DMS79 treated with DMSO at 0.1 percent for 48 hours (cell line): Measurements from ENCODE around the gene ALDH8A1.

Experiments
- DNase-seq: peaks from one replicate; lab custom pipeline; 2025; lab: John Stamatoyannopoulos, UW

ALDH8A1 gene

GRCh38 chr6:134949927-134950326 lies at the start of gene ALDH8A1:
ALDH8A1 (minus strand) TSS chr6:134950101; CDS start chr6:134950053, 48 bp downstream.
- no peak for DNase-seq

DNA sequence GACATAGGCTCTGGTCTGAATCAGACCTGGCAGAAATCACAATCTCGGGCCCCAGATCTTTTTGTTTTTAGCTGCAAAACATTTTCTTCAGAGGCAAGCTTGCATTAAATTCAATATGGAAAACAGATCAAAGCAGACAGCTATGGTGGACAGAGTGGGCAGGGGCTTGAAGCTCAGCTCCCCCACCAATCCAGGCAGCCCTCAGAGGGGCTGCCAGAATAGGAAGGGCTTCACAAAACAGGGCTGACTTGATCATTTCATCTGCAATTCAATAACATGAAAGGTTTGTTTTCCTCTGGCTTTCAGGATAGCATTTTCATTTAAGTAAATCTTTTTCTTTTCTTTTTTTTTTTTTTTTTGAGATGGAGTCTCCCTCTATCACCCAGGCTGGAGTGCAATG lies 49.2 kb upstream of the ALDH8A1 start:
- no peak for DNase-seq

- DNase-seq, result no peak
Measured at GRCh38 chr6:134997133-134997995, 47.5 kb upstream of the ALDH8A1 start.

DNA sequence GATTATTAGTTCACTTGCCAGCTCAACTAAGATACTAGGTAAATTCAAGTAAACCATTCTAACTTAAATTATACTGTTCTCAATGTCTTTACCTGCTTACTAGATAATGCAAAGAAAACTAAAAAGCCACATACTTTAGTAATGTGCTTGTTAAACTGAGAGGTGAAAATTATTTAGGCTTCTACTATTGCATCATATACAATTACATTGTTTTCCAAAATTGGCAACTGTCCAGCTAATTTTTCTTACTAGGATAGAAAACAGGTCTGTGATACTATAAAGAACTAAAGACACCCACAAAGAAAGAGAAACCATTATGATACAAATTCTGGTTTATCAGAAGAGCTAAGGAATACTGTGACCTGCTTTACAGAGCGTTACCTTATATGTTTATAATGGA lies 45.6 kb upstream of the ALDH8A1 start:
- DNase-seq, result no peak

DNA sequence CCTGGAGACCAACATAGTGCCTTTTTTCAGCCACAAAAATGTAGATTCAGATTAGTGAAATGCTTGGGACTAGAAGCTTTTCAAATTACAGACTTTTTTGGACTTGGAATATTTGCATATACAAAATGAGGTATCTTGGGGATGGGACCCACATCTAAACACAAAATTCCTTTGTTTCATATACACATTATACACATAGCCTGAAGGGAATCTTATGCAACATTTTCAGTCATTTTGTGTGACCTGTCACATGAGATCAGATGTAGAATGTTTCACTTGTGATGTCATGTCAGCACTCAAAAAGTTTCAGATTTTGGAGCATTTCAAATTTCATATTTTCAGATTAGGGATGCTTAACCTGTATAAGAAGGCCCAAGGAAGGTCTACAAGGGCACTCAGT lies 44.5 kb upstream of the ALDH8A1 start:
- no peak for DNase-seq

GRCh38 chr6:134992155-134992554 lies 42.3 kb upstream of the ALDH8A1 start:
- DNase-seq, result no peak

DNA sequence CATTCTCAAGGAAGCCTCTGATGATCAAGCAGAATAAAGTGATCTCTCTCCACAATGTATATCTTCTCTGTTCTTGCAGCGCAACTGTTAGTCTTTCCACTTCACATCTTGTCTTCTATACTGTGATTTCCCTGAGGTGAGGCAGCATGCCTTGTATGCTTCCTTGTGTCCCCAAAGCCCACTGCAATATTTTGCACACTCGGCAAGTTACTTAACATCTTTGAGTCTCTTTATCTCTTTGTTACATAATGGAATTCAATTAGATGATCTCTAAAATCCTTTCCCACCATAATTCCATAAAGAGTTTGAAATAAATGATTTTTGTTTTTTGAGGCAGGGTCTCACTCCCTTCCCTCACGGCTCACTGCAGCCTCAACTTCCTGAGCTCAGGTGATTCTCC lies 40.4 kb upstream of the ALDH8A1 start:
- DNase-seq, result no peak

GRCh38 chr6:134984821-134985220 lies 34.9 kb upstream of the ALDH8A1 start:
- DNase-seq, result no peak

DNA sequence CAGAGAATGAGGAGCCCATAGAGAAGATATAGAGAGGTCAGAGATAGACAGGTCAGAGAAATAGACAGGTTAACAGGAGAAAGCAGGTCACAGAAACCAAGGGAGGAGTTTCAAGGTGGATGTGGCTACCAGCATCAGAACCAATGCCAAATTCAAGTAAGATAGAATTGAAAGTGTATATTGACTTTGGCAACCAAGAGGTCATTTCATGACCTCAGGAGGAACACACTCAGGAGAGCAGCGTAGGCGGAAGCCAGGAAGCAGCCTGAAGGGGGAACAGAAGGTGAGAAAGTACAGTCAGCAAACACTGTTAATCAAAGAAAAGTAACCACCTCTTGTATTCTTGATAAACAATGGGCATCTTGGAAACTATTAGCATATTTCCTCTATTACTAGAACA lies 33.9 kb upstream of the ALDH8A1 start:
- no peak for DNase-seq

- DNase-seq, result no peak
Measured at GRCh38 chr6:134982161-134982560, 32.3 kb upstream of the ALDH8A1 start.

DNA sequence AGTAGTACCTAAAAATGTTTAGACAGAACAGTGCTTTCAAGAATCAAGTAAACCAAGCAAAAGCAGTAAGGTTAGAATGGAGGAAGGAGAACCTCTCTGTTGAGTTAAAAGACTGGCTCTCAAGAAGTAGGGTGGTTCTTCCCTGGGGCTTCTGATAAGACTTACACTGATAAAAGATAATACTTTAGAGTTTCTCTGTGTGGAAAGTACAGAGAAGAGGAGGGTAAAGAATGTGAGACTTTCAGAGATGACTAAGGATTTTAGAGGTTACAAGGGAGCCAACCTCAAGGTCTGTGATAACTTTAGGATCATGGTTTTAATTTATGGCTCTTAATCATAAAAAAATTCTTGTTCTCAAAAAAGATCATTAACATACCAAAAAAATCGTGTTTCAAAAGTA lies 30.9 kb upstream of the ALDH8A1 start:
- DNase-seq, result no peak

DNA sequence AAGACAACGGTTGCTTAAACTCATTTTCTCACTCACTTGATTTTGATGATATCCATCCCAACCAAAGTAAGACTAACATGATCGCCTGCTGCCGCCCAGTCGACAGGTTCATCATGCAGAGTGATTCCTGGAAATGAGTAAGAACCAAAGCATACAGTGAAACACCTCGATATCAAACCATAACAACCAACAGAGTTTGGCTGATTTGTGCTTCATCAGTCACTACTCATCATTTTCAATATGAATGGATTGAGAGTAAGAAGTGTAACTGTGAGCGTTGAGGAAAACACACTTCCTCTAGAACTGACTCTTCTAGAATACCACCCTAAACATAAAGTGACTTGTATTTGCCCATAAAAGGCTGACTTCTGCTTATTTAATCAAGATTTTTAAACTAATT lies 29.2 kb upstream of the ALDH8A1 start:
- no peak for DNase-seq

GRCh38 chr6:134974370-134974769 lies 24.5 kb upstream of the ALDH8A1 start:
- no peak for DNase-seq

GRCh38 chr6:134967711-134968110 lies 17.8 kb upstream of the ALDH8A1 start:
- no peak for DNase-seq

GRCh38 chr6:134964451-134965203 lies 14.7 kb upstream of the ALDH8A1 start:
- DNase-seq, result no peak

DNA sequence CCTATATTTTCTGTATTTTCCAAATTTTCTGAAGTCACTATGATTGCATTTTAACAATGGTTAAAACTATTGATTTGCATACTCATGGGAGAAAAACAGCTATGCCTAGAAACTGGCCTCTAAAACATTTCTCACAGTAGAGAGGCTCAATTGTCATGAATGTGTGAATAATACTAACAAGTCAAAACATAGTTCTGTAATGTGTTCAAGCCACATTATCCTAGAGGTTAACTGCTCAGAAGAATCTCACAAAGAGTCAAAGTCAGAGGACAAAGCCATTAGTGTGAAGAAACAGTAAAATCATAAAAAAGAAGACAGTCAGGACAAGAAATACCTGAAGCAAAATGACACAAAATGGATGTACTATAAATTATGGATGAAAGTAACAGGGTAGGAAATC lies 12.5 kb upstream of the ALDH8A1 start:
- no peak for DNase-seq

- DNase-seq, result no peak
Measured at GRCh38 chr6:134961366-134961765, 11.5 kb upstream of the ALDH8A1 start.

DNA sequence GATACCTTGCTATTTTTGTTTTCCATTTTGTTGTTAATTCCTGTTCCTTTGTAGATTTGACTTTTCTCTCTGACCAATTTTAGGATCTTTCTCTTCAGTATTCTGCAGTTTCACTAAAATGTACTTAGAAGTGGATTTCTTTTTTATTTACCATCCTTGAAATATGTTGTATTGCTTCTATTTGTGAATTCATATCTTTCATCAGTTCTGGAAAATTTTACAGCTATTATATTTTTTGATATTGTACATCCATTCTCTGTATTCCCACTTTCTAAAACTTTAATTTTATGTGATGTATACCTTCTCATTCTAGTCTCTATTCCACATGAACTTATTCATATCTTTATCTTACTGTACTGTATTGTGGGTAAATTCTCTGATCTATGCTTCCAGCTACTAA lies 9.7 kb upstream of the ALDH8A1 start:
- DNase-seq, result no peak

DNA sequence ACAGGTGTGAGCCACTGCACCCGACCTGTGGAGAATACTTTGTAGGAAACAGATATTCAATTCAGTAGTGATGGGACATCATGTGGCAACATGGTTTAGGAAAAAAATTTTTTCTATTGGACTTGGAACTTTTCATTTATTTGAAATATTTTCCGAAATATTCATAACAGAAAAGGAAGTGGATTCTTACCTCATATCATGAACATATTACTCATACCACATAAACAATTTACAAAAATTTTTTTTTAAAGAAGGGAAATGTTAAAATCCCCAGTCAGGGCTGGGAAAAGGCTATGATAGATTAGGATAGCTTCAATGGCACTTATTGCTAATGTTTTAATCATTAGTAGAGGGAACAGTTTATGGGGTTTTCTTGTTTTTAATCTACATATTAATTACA lies 6.8 kb upstream of the ALDH8A1 start:
- DNase-seq, result no peak

DNA sequence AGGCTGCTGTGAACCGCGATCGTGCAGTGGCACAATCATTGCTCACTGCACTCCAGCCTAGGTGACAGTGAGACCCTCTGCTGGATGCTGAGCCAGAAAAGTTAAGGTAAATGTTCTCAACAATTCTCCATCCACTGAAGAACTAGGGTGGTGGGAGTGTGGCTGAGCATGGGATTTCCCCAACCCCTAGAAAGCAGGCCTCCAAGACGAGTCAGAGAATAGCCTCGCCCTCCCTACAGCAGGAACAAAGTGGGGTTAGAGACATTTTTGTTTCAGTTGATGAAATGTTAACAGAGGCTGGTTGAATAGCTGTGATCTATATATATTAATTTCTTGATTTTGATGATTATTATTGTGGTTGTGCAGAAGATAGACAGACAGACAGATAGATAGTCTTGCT lies 6.1 kb upstream of the ALDH8A1 start:
- no peak for DNase-seq

GRCh38 chr6:134954272-134955000 lies 4.5 kb upstream of the ALDH8A1 start:
- no peak for DNase-seq

DNA sequence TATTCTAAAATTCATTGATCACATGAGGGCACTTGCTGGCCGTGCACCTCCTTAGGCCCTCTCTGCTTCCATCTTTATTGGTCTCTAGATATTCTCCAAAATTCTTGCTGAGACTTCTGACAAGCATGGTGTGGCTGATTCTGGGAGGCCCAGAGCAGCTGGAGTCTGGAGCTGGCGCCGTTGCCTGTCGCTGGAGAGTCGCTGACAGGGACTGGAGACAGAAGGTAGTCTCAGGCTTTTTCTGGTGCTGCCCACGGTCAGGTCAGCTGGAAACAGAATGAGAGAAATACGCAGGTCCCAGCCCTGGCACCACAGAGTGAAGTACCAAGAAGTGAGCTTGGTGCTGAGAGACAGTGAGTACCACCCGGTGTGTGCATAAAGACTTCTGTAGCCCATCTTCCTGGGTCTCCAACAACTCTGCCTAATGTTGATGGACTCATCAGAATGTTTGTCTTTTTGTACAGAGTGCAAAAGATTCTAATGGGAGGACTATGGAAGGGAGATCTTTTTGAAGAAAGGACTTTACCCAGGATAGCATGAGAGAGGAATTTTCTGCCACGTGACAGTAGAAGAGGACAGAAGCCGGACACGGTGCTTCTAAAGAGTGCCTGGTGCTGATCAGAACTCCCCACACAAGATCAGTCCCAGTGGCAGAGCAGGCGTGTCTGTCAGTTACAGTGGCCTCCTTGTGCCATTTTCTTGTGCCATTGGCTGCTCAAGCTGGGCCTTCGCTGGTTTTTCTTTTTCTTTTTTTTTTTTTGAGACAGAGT lies 1.8 kb upstream of the ALDH8A1 start:
- DNase-seq, result no peak
